ENCODE measurements around the gene CTPS1. TPM values are rescaled to one million over a fixed set of nuclear protein-coding genes. Genes with fewer than 3 reads are reported as not detected.

Gene CTPS1
- total and polyA plus RNA-seq, 2 of the 13 experiments (the other 11 are each of a cell fraction or from before 2014, with no cell fraction given) = 9.6 to 42.8 TPM

- TF ChIP-seq BCL6 (CRISPR knock-in tag; IDR thresholded peaks at IDR 0.05) = no peak
- peak; percentile 66; the same call in 1 of the 2 replicates for TF ChIP-seq TBX2 (CRISPR knock-in tag; IDR thresholded peaks at IDR 0.05; ENCODE audit: borderline replicate concordance)
- TF ChIP-seq STAG1 (CRISPR knock-in tag; IDR thresholded peaks at IDR 0.05) = peak; percentile 98
- TF ChIP-seq XRCC5 (optimal IDR thresholded peaks at IDR 0.05; ENCODE audit: low read length) = peak; percentile 37
- TF ChIP-seq SALL1 (CRISPR knock-in tag; IDR thresholded peaks at IDR 0.05) = peak; percentile 57; the same call in 1 of the 2 replicates
- no peak for TF ChIP-seq ZNF512 (CRISPR knock-in tag; IDR thresholded peaks at IDR 0.05)
- no peak for TF ChIP-seq MEIS1 (CRISPR knock-in tag; IDR thresholded peaks at IDR 0.05; ENCODE audit: borderline replicate concordance)
- TF ChIP-seq JARID2 (CRISPR knock-in tag; IDR thresholded peaks at IDR 0.05; ENCODE audit: insufficient replicate concordance) = no peak
- peak; percentile 49; the same call in 1 of the 2 replicates for TF ChIP-seq MYC (CRISPR knock-in tag; IDR thresholded peaks at IDR 0.05; ENCODE audit: borderline replicate concordance)
- no peak for TF ChIP-seq RFXANK (CRISPR knock-in tag; IDR thresholded peaks at IDR 0.05)
- TF ChIP-seq ZNF687 (CRISPR knock-in tag; IDR thresholded peaks at IDR 0.05) = peak; percentile 73
- TF ChIP-seq ZFP36L2 (CRISPR knock-in tag; IDR thresholded peaks at IDR 0.05) = no peak
- 0 out of 2 replicates have a peak, but pooled peaks have one; percentile 30 for TF ChIP-seq ZNF788 (CRISPR knock-in tag; IDR thresholded peaks at IDR 0.05; ENCODE audit: borderline replicate concordance)
- TF ChIP-seq NR0B2 (CRISPR knock-in tag; IDR thresholded peaks at IDR 0.05) = peak; percentile 42; the same call in 1 of the 2 replicates
- TF ChIP-seq ZNF563 (CRISPR knock-in tag; IDR thresholded peaks at IDR 0.05) = 0 out of 2 replicates have a peak, but pooled peaks have one; percentile 31
- TF ChIP-seq GMEB1 (CRISPR knock-in tag; IDR thresholded peaks at IDR 0.05; ENCODE audit: borderline replicate concordance) = no peak
- TF ChIP-seq MAX (IDR thresholded peaks at IDR 0.05) = peak; percentile 38; the same call in 1 of the 2 replicates
- peak; percentile 71; the same call in 1 of the 2 replicates for TF ChIP-seq NFKB2 (CRISPR knock-in tag; IDR thresholded peaks at IDR 0.05; ENCODE audit: borderline replicate concordance)
- peak; percentile 50; the same call in 1 of the 2 replicates for TF ChIP-seq BHLHE40 (IDR thresholded peaks at IDR 0.05; ENCODE audit: low read length)
- TF ChIP-seq REPIN1 (CRISPR knock-in tag; IDR thresholded peaks at IDR 0.05; ENCODE audit: borderline replicate concordance, low read depth) = 0 out of 2 replicates have a peak, but pooled peaks have one; percentile 41
- TF ChIP-seq NAIF1 (CRISPR knock-in tag; IDR thresholded peaks at IDR 0.05; ENCODE audit: borderline replicate concordance) = no peak
These were observed 27.4 kb upstream of the CTPS1 start (continued) for GRCh38 chr1:40951943-40952743.
